Transverse colon (tissue), 4 donors: Measurements from ENCODE around the gene FANCC. TPM values are rescaled to one million over a fixed set of nuclear protein-coding genes. Genes with fewer than 3 reads are reported as not detected.
A peak's percentile ranks its signal among the peaks of the same experiment; 100 is the strongest.

Source experiments
- DNase-seq: peaks from one replicate; pipeline ENCODE4 v3.0.0-alpha.2; 2019
- H3K27ac ChIP-seq, 4 donors: fragments of 200-600 bp; sonication (generic); 2 replicates each; pipeline ENCODE4 v1.5.1; 2016 to 2018; ENCODE audit warnings: inconsistent platforms in 4 of 4
- H3K27me3 ChIP-seq: fragments of 200-600 bp; sonication (generic); 2 replicates; pipeline ENCODE4 v1.5.1; 2017; ENCODE audit warnings: inconsistent platforms
- H3K36me3 ChIP-seq, 4 donors: fragments of 200-600 bp; sonication (generic); 2 replicates each; pipeline ENCODE4 v1.5.1; 2017 to 2019; ENCODE audit warnings: inconsistent platforms in 4 of 4
- H3K4me1 ChIP-seq, 4 donors: fragments of 200-600 bp; sonication (generic); 2 replicates each; pipeline ENCODE4 v1.5.1; 2017 to 2020; ENCODE audit warnings: inconsistent platforms in 4 of 4
- H3K4me3 ChIP-seq, 4 donors: fragments of 200-600 bp; sonication (generic); 1 replicate in 1 of 4; 2 replicates in 3 of 4; pipeline versions ENCODE4 v1.5.1 to v1.6.1; 2017 to 2019; ENCODE audit warnings: inconsistent platforms in 4 of 4
- H3K9me3 ChIP-seq, 2 donors: fragments of 200-600 bp; sonication (generic); 2 replicates each; pipeline ENCODE4 v1.5.1; 2017 to 2019; ENCODE audit warnings: inconsistent platforms in 2 of 2
- EP300 ChIP-seq: sonication (generic); formaldehyde crosslinking; IDR thresholded peaks from one replicate; pipeline ENCODE4 v1.6.1; 2017; ENCODE audit warnings: antibody characterized with exemption, low read depth
- POLR2A ChIP-seq: fragments of 450-650 bp; IDR thresholded peaks from one replicate; pipeline ENCODE4 v1.6.1; 2016; ENCODE audit warnings: antibody characterized with exemption, mild to moderate bottlenecking, moderate library complexity
- POLR2AphosphoS5 ChIP-seq, 3 donors: sonication (generic); formaldehyde crosslinking; IDR thresholded peaks; one replicate each; pipeline ENCODE4 v1.6.1; 2016; ENCODE audit warnings: antibody characterized with exemption in 3 of 3
- WGBS, 2 donors: methylation state at CpG; one replicate each; pipeline ENCODE4 v1.1.5; 2018; ENCODE audit warnings: low coverage in 1 of 2; 5-methylcytosine and 5-hydroxymethylcytosine counted together
- in situ Hi-C, 4 donors: fragments of 200-750 bp; cut with MboI; loops; one replicate each; pipeline versions ENCODE4 v1.15.0 to v1.15.1; 2017; ENCODE audit warnings: low sequenced_read_pairs in 3 of 4, low pct_ligation_motif_present in 1 of 4, low pct_unique_long_range_greater_than_20kb in 1 of 4
- intact Hi-C: fragments of 100-400 bp; cut with DNase I; formaldehyde crosslinking; loops from one replicate; pipeline ENCODE4 v1.15.1; 2023; ENCODE audit warnings: low total_unique reads
- total RNA-seq, 4 donors: library from RNA; depleted of rRNA; stranded (reverse); fragments of >200 nt; gene quantifications; one replicate each; pipeline ENCODE4 v1.1.0, GENCODE V29; 2016
- TF ChIP-seq, protein P1 (sequence below), 5 experiments: fragments of 200-600 bp in 3 of 5; fragments of 450-650 bp in 2 of 5; sonication (generic) in 3 of 5; IDR thresholded peaks; 1 replicate in 2 of 5; 2 replicates in 3 of 5; pipeline ENCODE4 v1.5.1; 2016 to 2017; ENCODE audit warnings: antibody characterized with exemption in 5 of 5, inconsistent platforms in 3 of 5, mild to moderate bottlenecking in 2 of 5, moderate library complexity in 1 of 5

FANCC gene
- total RNA-seq, 4 donors from 2014 or later = 4.0 to 10.3 (median 9.5) TPM

DNA sequence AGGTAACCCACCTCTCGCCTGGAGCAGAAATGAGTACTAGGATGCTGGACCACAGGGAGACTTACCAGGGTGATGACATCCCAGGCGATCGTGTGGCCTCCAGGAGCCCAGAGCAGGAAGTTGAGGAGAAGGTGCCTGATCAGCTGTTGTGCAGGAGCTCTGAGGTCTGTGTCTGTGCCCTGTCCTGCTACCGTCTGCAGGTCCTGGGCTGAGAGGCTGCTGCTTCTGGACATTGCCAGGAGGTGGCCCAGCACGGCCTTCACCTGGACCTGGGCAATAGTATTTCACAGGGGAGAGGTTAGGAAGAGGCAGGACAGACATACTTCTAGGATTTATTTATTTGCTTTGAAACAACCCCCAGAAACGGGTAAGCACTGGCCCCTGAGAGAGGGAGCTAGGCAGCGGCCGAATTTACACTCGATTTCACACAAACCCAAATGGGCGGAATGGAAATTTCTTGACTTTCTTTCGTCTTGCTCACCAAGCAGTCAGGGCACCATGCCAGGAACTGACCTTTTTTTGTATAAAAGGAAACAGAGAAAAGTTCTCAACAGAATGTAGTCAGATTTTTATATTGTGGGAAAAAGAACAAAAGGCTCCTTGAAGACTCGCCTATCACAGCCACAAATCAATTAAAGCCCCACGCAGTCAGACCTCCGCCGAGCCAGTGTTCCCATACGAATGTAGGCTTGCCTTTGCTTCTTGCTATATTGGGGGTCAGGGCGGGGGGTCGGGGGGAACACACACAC, 210.3 kb downstream of the FANCC start:
- no peak for TF ChIP-seq POLR2AphosphoS5 (IDR thresholded peaks at IDR 0.05)
- no peak for TF ChIP-seq EP300
- no peak for TF ChIP-seq POLR2A
- TF ChIP-seq, protein P1, sequence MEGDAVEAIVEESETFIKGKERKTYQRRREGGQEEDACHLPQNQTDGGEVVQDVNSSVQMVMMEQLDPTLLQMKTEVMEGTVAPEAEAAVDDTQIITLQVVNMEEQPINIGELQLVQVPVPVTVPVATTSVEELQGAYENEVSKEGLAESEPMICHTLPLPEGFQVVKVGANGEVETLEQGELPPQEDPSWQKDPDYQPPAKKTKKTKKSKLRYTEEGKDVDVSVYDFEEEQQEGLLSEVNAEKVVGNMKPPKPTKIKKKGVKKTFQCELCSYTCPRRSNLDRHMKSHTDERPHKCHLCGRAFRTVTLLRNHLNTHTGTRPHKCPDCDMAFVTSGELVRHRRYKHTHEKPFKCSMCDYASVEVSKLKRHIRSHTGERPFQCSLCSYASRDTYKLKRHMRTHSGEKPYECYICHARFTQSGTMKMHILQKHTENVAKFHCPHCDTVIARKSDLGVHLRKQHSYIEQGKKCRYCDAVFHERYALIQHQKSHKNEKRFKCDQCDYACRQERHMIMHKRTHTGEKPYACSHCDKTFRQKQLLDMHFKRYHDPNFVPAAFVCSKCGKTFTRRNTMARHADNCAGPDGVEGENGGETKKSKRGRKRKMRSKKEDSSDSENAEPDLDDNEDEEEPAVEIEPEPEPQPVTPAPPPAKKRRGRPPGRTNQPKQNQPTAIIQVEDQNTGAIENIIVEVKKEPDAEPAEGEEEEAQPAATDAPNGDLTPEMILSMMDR (IDR thresholded peaks at IDR 0.05) = no peak
- Histone ChIP-seq H3K4me1 (peaks cover 6 to 21% (median 12%) of the 10 kb centered on the region in 4 donors), H3K27me3 (no peaks in the 10 kb centered on the region), H3K27ac (peak overlapping the region; percentile 31 to 69 (median 64)), H3K36me3 (peaks cover 0 to 14% (median 0%) of the 10 kb centered on the region in 4 donors), H3K4me3 (no peak overlapping the region), H3K9me3 (no peaks in the 10 kb centered on the region)
- in situ Hi-C loops (loop anchor here in 1 of 4 donors (25.0 kb wide), 1 partner anchor 320 kb away; no protein-coding TSS in a partner anchor), intact Hi-C loops (no loop called here)
- 69 to 83% methylated on average over 7 to 18 of the region's 18 CpGs for WGBS, 2 donors
- no peak for DNase-seq

DNA sequence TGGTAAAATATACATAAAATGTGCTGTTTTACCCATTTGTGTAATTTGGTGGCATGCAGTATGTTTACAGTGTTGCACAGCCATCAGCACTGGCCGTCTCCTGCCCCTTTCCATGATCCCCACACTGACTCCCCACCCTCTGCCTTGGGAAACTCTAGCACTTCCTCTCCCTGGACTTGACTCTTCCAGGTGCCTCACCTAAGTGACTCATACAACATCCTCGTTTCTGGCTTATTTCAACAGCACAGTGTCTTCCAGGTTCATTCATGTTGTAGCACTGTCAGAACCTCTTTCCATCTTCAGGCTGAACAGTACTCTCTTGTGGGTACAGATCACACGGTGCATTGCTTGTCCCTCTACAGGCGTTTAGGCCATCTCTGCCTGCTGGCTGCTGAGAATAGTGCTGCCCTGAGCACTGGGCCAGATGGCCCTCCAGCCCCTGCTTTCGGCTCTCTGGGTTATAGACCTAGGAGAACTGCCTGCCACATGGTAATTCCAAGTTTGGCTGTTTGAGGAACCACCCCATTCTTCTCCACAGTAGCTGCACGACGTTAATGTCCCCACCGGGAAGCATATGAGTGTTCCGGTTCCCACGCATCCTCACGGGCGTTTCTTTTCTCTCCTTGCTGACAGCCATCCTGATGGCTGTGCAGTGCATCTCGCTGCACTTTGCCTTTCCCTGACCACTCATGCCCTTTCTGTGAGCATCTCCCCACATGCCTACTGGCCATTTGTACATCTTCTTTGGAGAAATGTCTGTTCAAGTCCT, 211.8 kb downstream of the FANCC start:
- Histone ChIP-seq H3K27me3 (no peaks in the 10 kb centered on the region), H3K36me3 (peaks cover 0 to 11% (median 0%) of the 10 kb centered on the region in 4 donors), H3K4me1 (peaks cover 10 to 32% (median 18%) of the 10 kb centered on the region in 4 donors), H3K9me3 (no peaks in the 10 kb centered on the region), H3K4me3 (no peak overlapping the region), H3K27ac (peak overlapping the region in 3 of 4 donors; percentile 32 to 74 (median 49))
- WGBS, 2 donors = 66 to 84% methylated on average over 5 to 13 of the region's 13 CpGs
- in situ Hi-C loops (loop anchor here in 1 of 4 donors (25.0 kb wide), 1 partner anchor 318 kb away; no protein-coding TSS in a partner anchor), intact Hi-C loops (no loop called here)
- no peak for DNase-seq
- no peak for TF ChIP-seq POLR2AphosphoS5 (IDR thresholded peaks at IDR 0.05)
- TF ChIP-seq, protein P1 (IDR thresholded peaks at IDR 0.05) = no peak
- no peak for TF ChIP-seq EP300
- TF ChIP-seq POLR2A = no peak

DNA sequence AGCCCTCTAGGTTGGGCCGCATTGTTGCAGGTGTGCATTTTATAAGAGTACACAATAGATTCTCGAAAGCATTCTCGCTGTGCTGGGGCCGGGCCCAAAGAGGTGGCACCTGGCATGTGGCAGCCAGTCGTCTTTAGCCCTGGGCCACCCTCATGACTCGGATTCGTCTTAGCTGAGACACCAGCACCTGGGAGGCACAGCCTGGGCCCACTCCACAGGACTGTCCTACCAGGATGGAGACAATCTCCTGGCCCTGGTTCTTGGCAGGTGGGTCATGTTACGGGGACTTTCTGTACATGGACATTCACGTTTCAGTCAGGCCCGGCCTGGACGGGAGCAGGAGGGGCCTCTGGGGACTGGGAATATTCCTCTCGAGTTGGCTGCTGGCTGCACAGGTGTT, 212.5 kb downstream of the FANCC start:
- Histone ChIP-seq H3K4me1 (peaks cover 10 to 32% (median 18%) of the 10 kb centered on the region in 4 donors), H3K4me3 (no peak overlapping the region), H3K36me3 (peaks cover 0 to 11% (median 0%) of the 10 kb centered on the region in 4 donors), H3K27ac (peak overlapping the region in 3 of 4 donors; percentile 47 to 74 (median 49)), H3K27me3 (no peaks in the 10 kb centered on the region), H3K9me3 (no peaks in the 10 kb centered on the region)
- intact Hi-C loops = no loop called here
- in situ Hi-C loops = loop anchor here in 1 of 4 donors (25.0 kb wide), 1 partner anchor 318 kb away; no protein-coding TSS in a partner anchor
- WGBS, 2 donors = 68 to 92% methylated on average over 4 to 11 of the region's 12 CpGs
- TF ChIP-seq POLR2AphosphoS5 (IDR thresholded peaks at IDR 0.05) (no peak), EP300 (no peak), POLR2A (no peak)
- TF ChIP-seq, protein P1 (IDR thresholded peaks at IDR 0.05) = no peak
- no peak for DNase-seq

DNA sequence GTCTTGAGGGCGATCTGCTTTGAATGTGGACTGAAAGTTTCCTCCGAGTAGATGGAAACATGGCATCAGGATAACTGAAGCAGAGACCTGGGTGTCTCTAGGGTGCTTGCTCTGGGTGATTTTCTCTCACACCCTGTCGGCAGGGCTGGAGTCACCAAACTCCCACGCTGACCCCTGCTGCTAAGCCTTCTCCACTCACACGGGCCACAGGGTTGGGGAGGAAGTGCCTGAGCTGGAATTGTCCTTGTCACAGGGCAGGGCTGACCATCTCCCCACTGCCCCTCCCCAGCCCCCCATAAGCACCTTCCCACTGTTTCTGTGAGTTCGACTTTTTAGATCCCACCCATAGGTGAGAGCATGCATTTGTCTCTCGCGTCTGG, 212.9 kb downstream of the FANCC start:
- Histone ChIP-seq H3K27me3 (no peaks in the 10 kb centered on the region), H3K36me3 (peaks cover 0 to 11% (median 0%) of the 10 kb centered on the region in 4 donors), H3K4me1 (peaks cover 10 to 32% (median 19%) of the 10 kb centered on the region in 4 donors), H3K27ac (peak overlapping the region in 3 of 4 donors; percentile 47 to 74 (median 49)), H3K9me3 (no peaks in the 10 kb centered on the region), H3K4me3 (no peak overlapping the region)
- in situ Hi-C loops = loop anchor here in 1 of 4 donors (25.0 kb wide), 1 partner anchor 317 kb away; no protein-coding TSS in a partner anchor
- TF ChIP-seq POLR2A = no peak
- no peak for TF ChIP-seq POLR2AphosphoS5 (IDR thresholded peaks at IDR 0.05)
- TF ChIP-seq EP300 = no peak
- TF ChIP-seq, protein P1 (IDR thresholded peaks at IDR 0.05) = no peak
- WGBS, 2 donors = 67 to 89% methylated on average over 3 to 8 of the region's 8 CpGs
- intact Hi-C loops = no loop called here
- no peak for DNase-seq
